ENCODE results near the gene RPS6KA2. TPM values are rescaled to one million over a fixed set of nuclear protein-coding genes. Genes with fewer than 3 reads are reported as not detected.
A peak's percentile ranks its signal among the peaks of the same experiment; 100 is the strongest.

RPS6KA2 gene
- total RNA-seq, 4 donors from 2014 or later = 22.7 to 55.9 (median 40.6) TPM

GRCh38 chr6:166616261-166617238, 10.5 kb downstream of the RPS6KA2 start:
- 95 to 96% methylated on average over 21 to 22 of the region's 22 CpGs for WGBS, 2 donors
- TF ChIP-seq POLR2A (IDR thresholded peaks at IDR 0.05) (no peak), CTCF (IDR thresholded peaks at IDR 0.05) (no peak)
- peak in 1 of 2 donors; percentile 77 for DNase-seq (ENCODE audit: low spot score in 2 of 2)
- intact Hi-C loops (cut with DNase I; ENCODE audit: low total_unique reads) = no loop called here
- no peak overlapping the region for H3K4me3 ChIP-seq (ENCODE audit: low read depth, poor library complexity, severe bottlenecking)

- peak in 1 of 2 donors; percentile 80 for DNase-seq (ENCODE audit: low spot score in 2 of 2)
- no peak overlapping the region for H3K4me3 ChIP-seq (ENCODE audit: low read depth, poor library complexity, severe bottlenecking)
Measured at GRCh38 chr6:166615059-166615770, 11.8 kb downstream of the RPS6KA2 start.

GRCh38 chr6:166614589-166614988, 12.5 kb downstream of the RPS6KA2 start:
- no peak overlapping the region for H3K4me3 ChIP-seq (ENCODE audit: low read depth, poor library complexity, severe bottlenecking)
- TF ChIP-seq POLR2A (IDR thresholded peaks at IDR 0.05) = no peak
- no peak for TF ChIP-seq CTCF (IDR thresholded peaks at IDR 0.05)
- intact Hi-C loops (cut with DNase I; ENCODE audit: low total_unique reads) = no loop called here
- WGBS, 2 donors = 84 to 88% methylated on average over 10 of the region's 10 CpGs
- peak in 1 of 2 donors; percentile 40 for DNase-seq (ENCODE audit: low spot score in 2 of 2)

More at GRCh38 chr6:166615059-166615770, 11.8 kb downstream of the RPS6KA2 start:
- no peak for TF ChIP-seq CTCF (IDR thresholded peaks at IDR 0.05)
- TF ChIP-seq POLR2A (IDR thresholded peaks at IDR 0.05) = no peak
- 79% methylated on average over 21 of the region's 21 CpGs for WGBS, 2 donors
- intact Hi-C loops (cut with DNase I; ENCODE audit: low total_unique reads) = no loop called here

GRCh38 chr6:166614171-166614583, 12.9 kb downstream of the RPS6KA2 start:
- 86 to 91% methylated on average over 12 of the region's 12 CpGs for WGBS, 2 donors
- H3K4me3 ChIP-seq (ENCODE audit: low read depth, poor library complexity, severe bottlenecking) = no peak overlapping the region
- peak in 1 of 2 donors; percentile 81 for DNase-seq (ENCODE audit: low spot score in 2 of 2)
- no peak for TF ChIP-seq POLR2A (IDR thresholded peaks at IDR 0.05)
- no peak for TF ChIP-seq CTCF (IDR thresholded peaks at IDR 0.05)
- intact Hi-C loops (cut with DNase I; ENCODE audit: low total_unique reads) = no loop called here

- DNase-seq (ENCODE audit: low spot score in 2 of 2) = peak in 1 of 2 donors; percentile 37
- TF ChIP-seq POLR2A (IDR thresholded peaks at IDR 0.05) (no peak), CTCF (IDR thresholded peaks at IDR 0.05) (no peak)
- H3K4me3 ChIP-seq (ENCODE audit: low read depth, poor library complexity, severe bottlenecking) = no peak overlapping the region
- intact Hi-C loops (cut with DNase I; ENCODE audit: low total_unique reads) = no loop called here
- WGBS, 2 donors = 92 to 93% methylated on average over 7 of the region's 7 CpGs
Measured at GRCh38 chr6:166613027-166613426, 14.0 kb downstream of the RPS6KA2 start.
